ENCODE data around the gene CYB561.
"Not testable (repeated sequence)": the region's sequence is repeated elsewhere in the genome, so short reads cannot be mapped to it uniquely, and the experiment has no call there.

The CYB561 gene

GRCh38 chr17:63474586-63475460, 28.7 kb upstream of the CYB561 start:
- TF ChIP-seq, protein P1, sequence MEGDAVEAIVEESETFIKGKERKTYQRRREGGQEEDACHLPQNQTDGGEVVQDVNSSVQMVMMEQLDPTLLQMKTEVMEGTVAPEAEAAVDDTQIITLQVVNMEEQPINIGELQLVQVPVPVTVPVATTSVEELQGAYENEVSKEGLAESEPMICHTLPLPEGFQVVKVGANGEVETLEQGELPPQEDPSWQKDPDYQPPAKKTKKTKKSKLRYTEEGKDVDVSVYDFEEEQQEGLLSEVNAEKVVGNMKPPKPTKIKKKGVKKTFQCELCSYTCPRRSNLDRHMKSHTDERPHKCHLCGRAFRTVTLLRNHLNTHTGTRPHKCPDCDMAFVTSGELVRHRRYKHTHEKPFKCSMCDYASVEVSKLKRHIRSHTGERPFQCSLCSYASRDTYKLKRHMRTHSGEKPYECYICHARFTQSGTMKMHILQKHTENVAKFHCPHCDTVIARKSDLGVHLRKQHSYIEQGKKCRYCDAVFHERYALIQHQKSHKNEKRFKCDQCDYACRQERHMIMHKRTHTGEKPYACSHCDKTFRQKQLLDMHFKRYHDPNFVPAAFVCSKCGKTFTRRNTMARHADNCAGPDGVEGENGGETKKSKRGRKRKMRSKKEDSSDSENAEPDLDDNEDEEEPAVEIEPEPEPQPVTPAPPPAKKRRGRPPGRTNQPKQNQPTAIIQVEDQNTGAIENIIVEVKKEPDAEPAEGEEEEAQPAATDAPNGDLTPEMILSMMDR (IDR thresholded peaks at IDR 0.05; ENCODE audit: borderline replicate concordance, insufficient read depth, low read depth, low read length): no peak
- H3K4me3 ChIP-seq (ENCODE audit: low read depth, low read length): no peak overlapping the region

- TF ChIP-seq, protein P1 (IDR thresholded peaks at IDR 0.05; ENCODE audit: borderline replicate concordance, insufficient read depth, low read depth, low read length): no peak
- no peak overlapping the region for H3K4me3 ChIP-seq (ENCODE audit: low read depth, low read length)
Measured at GRCh38 chr17:63474174-63474573, 28.1 kb upstream of the CYB561 start.

DNA sequence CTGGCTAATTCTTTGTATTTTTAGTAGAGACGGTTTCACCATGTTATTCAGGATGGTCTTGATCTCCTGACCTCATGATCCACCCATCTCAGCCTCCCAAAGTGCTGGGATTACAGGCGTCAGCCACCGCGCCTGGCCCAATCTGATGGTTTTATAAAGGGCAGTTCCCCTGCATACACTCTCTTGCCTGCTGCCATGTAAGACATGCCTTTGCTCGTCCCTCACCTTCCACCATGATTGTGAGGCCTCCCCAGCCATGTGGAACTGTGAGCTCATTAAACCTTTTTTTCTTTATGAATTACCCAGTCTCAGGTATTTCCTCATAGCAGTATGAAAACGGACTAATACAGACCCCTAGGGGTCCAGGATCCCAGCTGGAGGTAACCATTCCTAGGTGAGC, 22.0 kb upstream of the CYB561 start:
- not testable (repeated sequence) for H3K4me3 ChIP-seq (ENCODE audit: low read depth, low read length)

DNA sequence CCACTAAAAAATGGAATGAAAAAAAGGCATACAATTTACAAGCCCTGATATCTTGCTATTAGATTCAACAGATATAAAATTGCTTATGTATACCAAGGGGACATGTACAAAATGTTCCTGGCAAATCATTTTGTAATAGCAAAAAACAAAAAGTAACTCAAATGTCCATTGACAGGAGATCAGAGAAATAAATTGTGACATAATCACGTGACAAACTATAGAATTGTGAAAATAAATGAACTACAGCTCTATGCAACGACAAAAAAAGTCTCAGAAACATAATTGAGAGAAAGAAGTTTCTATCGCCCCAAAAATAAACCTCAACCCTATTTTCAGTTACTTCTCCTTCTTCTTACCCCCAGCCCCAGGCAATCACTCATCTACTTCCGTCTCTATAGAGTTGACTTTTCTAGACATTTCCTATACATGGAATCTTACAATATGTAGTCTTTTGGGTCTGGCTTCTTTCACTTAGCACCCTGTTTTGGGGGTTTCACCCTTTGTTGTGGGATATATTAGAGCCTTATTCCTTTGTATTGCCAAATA, 18.7 kb upstream of the CYB561 start:
- TF ChIP-seq, protein P1 (IDR thresholded peaks at IDR 0.05; ENCODE audit: borderline replicate concordance, insufficient read depth, low read depth, low read length): no peak

DNA sequence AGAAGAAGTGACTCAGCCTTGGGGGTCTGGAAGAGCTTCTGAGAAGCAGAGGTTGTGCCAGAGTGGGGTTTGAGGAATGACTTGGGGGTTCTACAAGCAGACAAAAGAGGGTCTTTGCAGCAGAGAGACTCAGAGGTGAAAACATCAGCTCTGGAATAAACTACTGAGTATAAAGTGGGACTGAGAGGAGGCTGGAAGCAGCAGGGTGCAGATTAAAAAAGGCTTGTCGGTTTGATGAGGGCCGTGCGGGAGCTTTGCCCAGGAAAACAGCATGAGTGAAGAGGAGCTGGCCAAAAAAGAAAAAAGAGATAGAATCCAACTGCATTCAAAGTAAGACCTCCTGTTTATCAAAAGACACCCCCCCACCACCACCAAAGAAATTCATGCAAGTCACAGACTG, 17.7 kb upstream of the CYB561 start:
- no peak overlapping the region for H3K4me3 ChIP-seq (ENCODE audit: low read depth, low read length)
- TF ChIP-seq, protein P1 (IDR thresholded peaks at IDR 0.05; ENCODE audit: borderline replicate concordance, insufficient read depth, low read depth, low read length): no peak

More for the DNA sequence above, 18.7 kb upstream of the CYB561 start:
- no peak overlapping the region for H3K4me3 ChIP-seq (ENCODE audit: low read depth, low read length)

GRCh38 chr17:63460018-63460417, 13.9 kb upstream of the CYB561 start:
- TF ChIP-seq, protein P1 (IDR thresholded peaks at IDR 0.05; ENCODE audit: borderline replicate concordance, insufficient read depth, low read depth, low read length): no peak
- no peak overlapping the region for H3K4me3 ChIP-seq (ENCODE audit: low read depth, low read length)

GRCh38 chr17:63458478-63458877, 12.4 kb upstream of the CYB561 start:
- no peak overlapping the region for H3K4me3 ChIP-seq (ENCODE audit: low read depth, low read length)
- TF ChIP-seq, protein P1 (IDR thresholded peaks at IDR 0.05; ENCODE audit: borderline replicate concordance, insufficient read depth, low read depth, low read length): no peak

All from GM12875 (cell line).